ENCODE measurements around the gene NTSR1. TPM values are rescaled to one million over a fixed set of nuclear protein-coding genes. Genes with fewer than 3 reads are reported as not detected.

The NTSR1 gene
- total RNA-seq, 1 donor from 2014 or later, result not detected

DNA sequence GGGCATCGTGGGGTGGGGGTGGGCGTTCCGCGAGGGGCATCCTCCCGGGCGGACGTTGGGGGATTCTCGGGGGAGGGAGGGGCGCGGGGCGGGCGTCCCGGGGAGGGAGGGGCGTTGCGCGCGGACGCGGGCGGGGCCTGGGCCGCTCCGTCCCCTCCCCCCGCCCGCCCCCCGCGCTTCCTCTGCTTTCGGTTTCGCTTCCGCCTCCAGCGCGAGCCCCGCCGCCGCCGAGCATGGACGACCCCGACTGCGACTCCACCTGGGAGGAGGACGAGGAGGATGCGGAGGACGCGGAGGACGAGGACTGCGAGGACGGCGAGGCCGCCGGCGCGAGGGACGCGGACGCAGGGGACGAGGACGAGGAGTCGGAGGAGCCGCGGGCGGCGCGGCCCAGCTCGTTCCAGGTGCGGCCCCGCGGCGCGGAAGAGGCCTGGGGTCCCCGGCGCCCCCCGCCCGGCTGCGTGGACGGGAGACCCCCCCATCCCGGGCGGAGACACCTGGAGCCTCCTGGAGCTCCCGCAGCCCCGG, 96.1 kb downstream of the NTSR1 start, which contains the start of gene OGFR:
Gene OGFR, plus strand, starts transcription at position 209 of the 528 bp plus-strand sequence. Its CDS starts 25 bp downstream, at position 234.
- DNase-seq, result peak; percentile 72
- CTCF ChIA-PET, result interaction anchor here (0.9 to 1.3 kb wide), 2 partner anchors 11 to 305 kb away, joined by 3 read pairs; no protein-coding TSS in a partner anchor
- no peaks in the 10 kb centered on the region for H3K9me3 Mint-ChIP-seq
- intact Hi-C loops (cut with micrococcal nuclease), result loop anchor here (1.0 to 5.0 kb wide), 4 partner anchors 8 to 418 kb away; partner anchors contain the start of genes BHLHE23, MRGBP and RPS21
- no peaks in the 10 kb centered on the region for H3K27me3 Mint-ChIP-seq
- peak; percentile 66 for ATAC-seq (ENCODE audit: low read depth)
- H3K27ac Mint-ChIP-seq, result peak within 1 kb of the TSS; percentile 94
- peaks cover 31% of the 10 kb centered on the region for H3K4me1 Mint-ChIP-seq
- peaks cover 47% of the 10 kb centered on the region for H3K36me3 Mint-ChIP-seq (ENCODE audit: low read depth)
- POLR2A ChIA-PET, result interaction anchor here (0.6 to 3.6 kb wide), 5 partner anchors 10 to 153 kb away, joined by 3 to 56 read pairs (median 3); partner anchors contain the start of genes MRGBP and TCFL5
- peak within 1 kb of the TSS; percentile 92 for H3K4me3 Mint-ChIP-seq
- TF ChIP-seq, protein P1, sequence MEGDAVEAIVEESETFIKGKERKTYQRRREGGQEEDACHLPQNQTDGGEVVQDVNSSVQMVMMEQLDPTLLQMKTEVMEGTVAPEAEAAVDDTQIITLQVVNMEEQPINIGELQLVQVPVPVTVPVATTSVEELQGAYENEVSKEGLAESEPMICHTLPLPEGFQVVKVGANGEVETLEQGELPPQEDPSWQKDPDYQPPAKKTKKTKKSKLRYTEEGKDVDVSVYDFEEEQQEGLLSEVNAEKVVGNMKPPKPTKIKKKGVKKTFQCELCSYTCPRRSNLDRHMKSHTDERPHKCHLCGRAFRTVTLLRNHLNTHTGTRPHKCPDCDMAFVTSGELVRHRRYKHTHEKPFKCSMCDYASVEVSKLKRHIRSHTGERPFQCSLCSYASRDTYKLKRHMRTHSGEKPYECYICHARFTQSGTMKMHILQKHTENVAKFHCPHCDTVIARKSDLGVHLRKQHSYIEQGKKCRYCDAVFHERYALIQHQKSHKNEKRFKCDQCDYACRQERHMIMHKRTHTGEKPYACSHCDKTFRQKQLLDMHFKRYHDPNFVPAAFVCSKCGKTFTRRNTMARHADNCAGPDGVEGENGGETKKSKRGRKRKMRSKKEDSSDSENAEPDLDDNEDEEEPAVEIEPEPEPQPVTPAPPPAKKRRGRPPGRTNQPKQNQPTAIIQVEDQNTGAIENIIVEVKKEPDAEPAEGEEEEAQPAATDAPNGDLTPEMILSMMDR (IDR thresholded peaks at IDR 0.05), result no peak

DNA sequence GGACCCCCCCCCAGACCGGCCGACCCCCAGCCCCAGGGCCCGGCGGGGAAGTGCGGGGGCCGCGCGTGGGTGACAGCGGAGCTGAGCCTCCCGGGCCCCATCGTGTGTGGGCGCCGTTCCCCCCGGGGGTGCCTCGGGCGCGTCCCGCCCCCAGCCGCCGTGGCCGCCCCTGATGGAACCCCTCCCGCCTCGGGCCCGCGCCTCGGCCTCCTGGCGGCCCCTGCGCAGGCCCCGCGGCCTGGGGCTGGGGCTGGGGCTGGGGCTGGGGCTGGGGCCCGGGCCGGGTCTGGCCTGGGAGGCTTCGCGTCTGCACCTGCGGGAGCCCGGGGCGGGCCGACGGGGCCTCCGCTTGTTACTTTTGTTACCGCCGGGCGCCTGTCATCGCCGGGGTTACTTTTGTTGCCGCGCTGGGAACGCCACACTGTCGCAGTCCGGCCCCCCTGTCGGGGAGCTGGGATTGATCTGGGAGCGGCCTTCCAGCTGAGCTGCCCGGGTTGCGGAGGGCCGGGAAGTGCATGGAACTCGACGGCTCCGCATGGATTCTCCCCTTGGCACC, 96.6 kb downstream of the NTSR1 start:
- Mint-ChIP-seq H3K36me3 (ENCODE audit: low read depth) (peaks cover 47% of the 10 kb centered on the region), H3K27me3 (no peaks in the 10 kb centered on the region), H3K9me3 (no peaks in the 10 kb centered on the region), H3K4me3 (peak overlapping the region; percentile 83), H3K27ac (peak overlapping the region; percentile 18), H3K4me1 (peaks cover 31% of the 10 kb centered on the region)
- POLR2A ChIA-PET, result interaction anchor here (0.7 to 3.6 kb wide), 5 partner anchors 10 to 56 kb away, joined by 3 to 56 read pairs (median 3); partner anchors contain the start of genes MRGBP and TCFL5
- peak; percentile 40 for ATAC-seq (ENCODE audit: low read depth)
- intact Hi-C loops (cut with micrococcal nuclease), result loop anchor here (2.0 to 5.0 kb wide), 2 partner anchors 202 to 418 kb away; partner anchors contain the start of genes BHLHE23 and RPS21
- CTCF ChIA-PET, result no interaction called here
- TF ChIP-seq, protein P1 (IDR thresholded peaks at IDR 0.05), result no peak
- peak; percentile 50 for DNase-seq

DNA sequence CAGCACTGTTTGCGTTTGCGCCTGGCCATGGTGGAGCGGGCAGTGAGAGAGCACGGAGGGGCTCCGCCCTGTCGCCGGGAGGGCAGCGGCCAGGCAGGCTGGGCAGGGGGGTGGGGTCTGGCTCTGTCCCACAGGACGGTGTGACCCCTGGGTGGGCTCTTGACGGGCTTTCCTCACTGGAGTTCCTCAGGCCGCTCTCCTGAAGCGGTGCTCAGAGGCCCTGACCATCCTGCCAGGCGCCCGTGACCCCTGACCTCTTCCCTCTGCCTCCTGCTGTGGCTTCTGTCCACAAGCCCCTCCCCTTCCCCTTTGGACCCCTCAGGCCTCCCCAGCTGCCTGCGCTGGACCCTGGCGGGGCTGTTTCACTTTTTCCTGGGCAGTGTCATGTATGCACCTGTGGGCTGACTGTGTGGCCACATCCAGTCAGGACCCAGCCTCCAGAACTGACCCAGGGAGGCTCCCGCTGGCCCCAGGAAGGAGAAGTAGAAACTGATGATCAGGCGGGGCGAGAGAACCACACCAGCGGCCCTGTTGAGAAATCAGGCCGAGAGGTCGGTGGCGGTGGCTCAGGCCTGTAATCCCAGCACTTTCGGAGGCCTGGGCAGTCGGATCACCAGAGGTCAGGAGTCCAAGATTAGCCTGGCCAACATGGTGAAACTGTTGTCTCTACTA, 97.2 kb downstream of the NTSR1 start:
- DNase-seq, result no peak
- intact Hi-C loops (cut with micrococcal nuclease), result loop anchor here (2.0 to 5.0 kb wide), 2 partner anchors 201 to 419 kb away; partner anchors contain the start of genes BHLHE23 and RPS21
- ATAC-seq (ENCODE audit: low read depth), result no peak
- no peaks in the 10 kb centered on the region for H3K27me3 Mint-ChIP-seq
- ChIA-PET POLR2A (interaction anchor here (1.4 to 3.6 kb wide), 3 partner anchors 11 to 54 kb away, joined by 3 to 56 read pairs (median 3); partner anchors contain the start of gene MRGBP), CTCF (no interaction called here)
- peak overlapping the region; percentile 83 for H3K4me3 Mint-ChIP-seq
- peaks cover 31% of the 10 kb centered on the region for H3K4me1 Mint-ChIP-seq
- peak overlapping the region; percentile 30 for H3K27ac Mint-ChIP-seq
- TF ChIP-seq, protein P1 (IDR thresholded peaks at IDR 0.05), result no peak
- no peaks in the 10 kb centered on the region for H3K9me3 Mint-ChIP-seq
- H3K36me3 Mint-ChIP-seq (ENCODE audit: low read depth), result peaks cover 47% of the 10 kb centered on the region

DNA sequence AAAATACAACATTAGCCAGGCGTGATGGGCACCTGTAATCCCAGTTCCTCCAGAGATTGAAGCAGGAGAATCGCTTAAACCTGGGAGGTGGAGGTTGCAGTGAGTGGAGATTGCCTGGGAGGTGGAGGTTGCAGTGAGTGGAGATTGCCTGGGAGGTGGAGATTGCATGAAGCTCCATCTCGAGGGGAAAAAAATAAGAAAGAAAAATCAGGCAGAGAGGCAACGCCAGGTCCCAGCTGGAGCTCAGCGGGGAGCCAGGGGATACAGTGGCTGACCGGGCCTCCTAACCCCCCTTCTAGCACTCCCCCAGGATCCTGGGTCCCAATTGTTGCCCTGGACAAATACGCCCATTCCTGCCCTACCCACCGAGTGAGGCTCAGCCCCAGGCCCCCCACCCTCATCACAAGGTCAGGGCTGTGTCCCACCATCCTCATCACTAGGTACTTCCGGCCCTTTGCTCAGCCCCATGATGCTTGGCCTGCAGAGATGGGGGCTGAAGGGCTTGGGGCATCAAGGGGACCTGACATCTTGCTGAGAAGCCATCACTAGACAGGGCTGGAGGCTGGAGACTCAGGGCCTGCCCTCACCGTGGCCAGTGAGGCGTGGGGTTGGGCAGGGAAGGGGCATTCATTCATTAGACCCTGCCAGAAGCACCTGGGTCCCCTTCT, 97.9 kb downstream of the NTSR1 start:
- H3K9me3 Mint-ChIP-seq, result no peaks in the 10 kb centered on the region
- CTCF ChIA-PET, result interaction anchor here (2.2 kb wide), 1 partner anchor 66 kb away, joined by 6 read pairs; no protein-coding TSS in a partner anchor
- H3K4me3 Mint-ChIP-seq, result peak overlapping the region; percentile 83
- no peak for ATAC-seq (ENCODE audit: low read depth)
- intact Hi-C loops (cut with micrococcal nuclease), result loop anchor here (5.0 kb wide), 1 partner anchor 201 kb away; the partner anchor contains the start of gene BHLHE23
- peaks cover 47% of the 10 kb centered on the region for H3K36me3 Mint-ChIP-seq (ENCODE audit: low read depth)
- H3K27me3 Mint-ChIP-seq, result no peaks in the 10 kb centered on the region
- TF ChIP-seq, protein P1 (IDR thresholded peaks at IDR 0.05), result no peak
- H3K27ac Mint-ChIP-seq, result peak overlapping the region; percentile 30
- POLR2A ChIA-PET, result interaction anchor here (1.5 to 3.6 kb wide), 2 partner anchors 11 to 53 kb away, joined by 3 to 56 read pairs; partner anchors contain the start of gene MRGBP
- no peak for DNase-seq
- H3K4me1 Mint-ChIP-seq, result peaks cover 31% of the 10 kb centered on the region
